IPS DF 6.9 (cell line): Measurements from ENCODE around the gene TNRC6C.

Experiments
- DNase-seq: peaks from one replicate; pipeline ENCODE4 v3.0.0-alpha.2; 2013; ENCODE audit warnings: low read depth, low spot score
- H3K27ac ChIP-seq: one replicate; pipeline ENCODE4 v1.5.1; 2013; ENCODE audit warnings: low read length, control low read depth
- H3K27me3 ChIP-seq: 2 replicates; pipeline ENCODE4 v1.6.1; 2013; ENCODE audit warnings: mild to moderate bottlenecking, low read length; ENCODE audit not compliant: control insufficient read depth, insufficient read depth
- H3K36me3 ChIP-seq: 2 replicates; pipeline ENCODE4 v1.6.1; 2013; ENCODE audit warnings: low read length; ENCODE audit not compliant: control insufficient read depth, insufficient read depth
- H3K4me1 ChIP-seq: 2 replicates; pipeline ENCODE4 v1.6.1; 2013; ENCODE audit warnings: low read length; ENCODE audit not compliant: control insufficient read depth, insufficient read depth
- H3K4me3 ChIP-seq: 2 replicates; pipeline ENCODE4 v1.5.1; 2013; ENCODE audit warnings: mild to moderate bottlenecking, low read length
- H3K9me3 ChIP-seq: 2 replicates; pipeline ENCODE4 v1.6.1; 2013; ENCODE audit warnings: low read length, inconsistent platforms; ENCODE audit not compliant: control insufficient read depth, insufficient read depth
- WGBS: extraction: QIAGEN DNeasy Blood & Tissue Kit; methylation state at CpG from one replicate; pipeline ENCODE4 v1.1.7; 2013; ENCODE audit warnings: mixed read lengths, missing lambda C conversion rate; ENCODE audit not compliant: insufficient read length, insufficient coverage; 5-methylcytosine and 5-hydroxymethylcytosine counted together

Gene TNRC6C

GRCh38 chr17:77995146-77995852 lies 36.8 kb downstream of the TNRC6C start:
- no peaks in the 10 kb centered on the region for H3K36me3 ChIP-seq
- no CpG with 5 or more reads among the region's 6 CpGs for WGBS
- H3K4me1 ChIP-seq = no peaks in the 10 kb centered on the region; the same call in 1 of the 2 replicates
- H3K27me3 ChIP-seq = no peaks in the 10 kb centered on the region
- no peak for DNase-seq
- H3K9me3 ChIP-seq = no peaks in the 10 kb centered on the region
- no peak overlapping the region for H3K4me3 ChIP-seq
- no peak overlapping the region for H3K27ac ChIP-seq

DNA sequence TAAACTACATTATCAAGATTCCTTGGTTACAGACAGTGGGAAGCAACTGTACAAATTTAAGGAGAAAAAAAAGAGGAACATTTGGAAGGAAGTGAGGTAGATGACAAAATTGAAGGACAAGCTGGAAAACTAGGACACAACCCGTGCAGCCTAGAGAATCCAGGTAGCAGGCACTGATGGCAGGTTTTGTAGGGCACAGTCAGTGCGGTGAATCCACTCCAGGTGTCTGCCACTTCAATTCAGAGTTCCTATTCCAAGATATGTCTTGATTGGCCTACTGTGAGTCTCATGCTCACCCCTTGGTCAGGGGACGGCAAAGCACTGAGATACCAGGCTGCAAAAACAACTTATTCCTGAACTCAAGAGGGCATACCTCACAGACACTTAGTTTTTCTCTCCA lies 37.8 kb downstream of the TNRC6C start:
- Histone ChIP-seq H3K4me3 (no peak overlapping the region), H3K9me3 (no peaks in the 10 kb centered on the region), H3K36me3 (no peaks in the 10 kb centered on the region), H3K4me1 (no peaks in the 10 kb centered on the region; the same call in 1 of the 2 replicates), H3K27me3 (no peaks in the 10 kb centered on the region), H3K27ac (no peak overlapping the region)
- DNase-seq = no peak
- no CpG with 5 or more reads among the region's 3 CpGs for WGBS

GRCh38 chr17:77999413-78000173 lies 41.1 kb downstream of the TNRC6C start:
- Histone ChIP-seq H3K4me1 (no peaks in the 10 kb centered on the region; the same call in 1 of the 2 replicates), H3K4me3 (no peak overlapping the region), H3K27ac (no peak overlapping the region), H3K36me3 (no peaks in the 10 kb centered on the region), H3K27me3 (no peaks in the 10 kb centered on the region), H3K9me3 (no peaks in the 10 kb centered on the region)
- no CpG with 5 or more reads among the region's 7 CpGs for WGBS
- DNase-seq = no peak

DNA sequence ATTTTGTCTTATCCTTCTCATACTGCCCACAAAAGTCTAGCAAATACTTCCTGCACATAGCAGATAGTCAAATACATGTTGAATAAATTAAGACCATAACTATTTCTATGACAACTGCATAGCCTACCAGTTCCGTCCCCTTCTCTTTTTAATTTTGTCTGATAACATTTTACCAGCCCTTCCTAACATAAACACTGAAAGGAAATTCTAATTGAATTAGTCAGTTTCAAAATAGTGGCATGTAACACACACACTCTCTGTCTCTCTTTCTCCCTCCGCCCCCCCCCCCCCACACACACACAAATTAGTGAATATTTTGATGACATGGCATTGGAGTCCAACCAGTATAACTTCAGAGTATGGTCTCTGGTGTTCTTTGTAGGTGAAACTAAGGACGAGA lies 41.8 kb downstream of the TNRC6C start:
- Histone ChIP-seq H3K36me3 (no peaks in the 10 kb centered on the region), H3K9me3 (no peaks in the 10 kb centered on the region), H3K27ac (no peak overlapping the region), H3K27me3 (no peaks in the 10 kb centered on the region), H3K4me3 (no peak overlapping the region), H3K4me1 (no peaks in the 10 kb centered on the region; the same call in 1 of the 2 replicates)
- no CpG with 5 or more reads among the region's 3 CpGs for WGBS
- DNase-seq = no peak

DNA sequence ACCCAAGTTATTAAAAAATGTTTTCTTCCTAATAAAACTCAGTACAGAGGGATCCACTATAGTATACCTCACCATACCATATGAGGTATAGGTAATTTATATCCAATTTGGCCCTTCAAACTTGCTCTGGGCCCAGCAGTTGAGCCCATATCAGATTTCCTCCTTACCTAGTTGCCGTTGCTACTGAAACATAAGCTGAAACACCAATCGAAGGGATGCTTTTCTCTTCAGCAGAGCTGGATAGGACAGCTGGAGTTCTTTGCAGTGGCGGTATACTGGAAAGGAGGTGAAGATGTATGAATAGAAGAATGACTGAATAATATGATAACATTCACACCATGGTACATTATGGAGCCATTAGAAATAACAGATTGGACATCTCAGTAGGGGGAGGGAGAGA lies 42.7 kb downstream of the TNRC6C start:
- no peaks in the 10 kb centered on the region for H3K36me3 ChIP-seq
- H3K27me3 ChIP-seq = no peaks in the 10 kb centered on the region
- H3K4me3 ChIP-seq = no peak overlapping the region
- H3K27ac ChIP-seq = no peak overlapping the region
- no peaks in the 10 kb centered on the region for H3K9me3 ChIP-seq
- WGBS = no CpG with 5 or more reads among the region's 3 CpGs
- no peaks in the 10 kb centered on the region; the same call in 1 of the 2 replicates for H3K4me1 ChIP-seq
- no peak for DNase-seq

DNA sequence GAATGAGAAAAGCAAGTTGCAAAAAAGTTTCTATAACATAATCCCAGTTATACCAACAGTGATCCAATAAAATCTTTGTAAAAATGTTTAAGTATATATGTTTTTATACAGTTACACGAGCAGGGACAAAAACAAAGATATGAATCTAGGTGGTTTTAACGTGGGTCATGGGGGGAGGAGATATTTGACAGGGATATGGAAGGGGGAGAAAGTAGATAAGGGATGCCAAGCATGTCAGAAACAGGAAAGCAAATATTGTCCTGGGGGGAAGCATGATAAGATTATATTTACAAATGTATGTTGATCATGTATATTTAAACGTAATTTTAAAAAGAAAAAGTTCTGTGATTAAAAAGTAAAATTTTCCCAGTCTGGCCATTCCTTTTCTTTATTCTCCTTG lies 43.1 kb downstream of the TNRC6C start:
- Histone ChIP-seq H3K4me1 (no peaks in the 10 kb centered on the region; the same call in 1 of the 2 replicates), H3K27ac (no peak overlapping the region), H3K4me3 (no peak overlapping the region), H3K36me3 (no peaks in the 10 kb centered on the region), H3K9me3 (no peaks in the 10 kb centered on the region), H3K27me3 (no peaks in the 10 kb centered on the region)
- no peak for DNase-seq
- no CpG with 5 or more reads among the region's 3 CpGs for WGBS

- Histone ChIP-seq H3K36me3 (no peaks in the 10 kb centered on the region), H3K27me3 (no peaks in the 10 kb centered on the region), H3K27ac (no peak overlapping the region), H3K4me3 (no peak overlapping the region), H3K9me3 (no peaks in the 10 kb centered on the region), H3K4me1 (no peaks in the 10 kb centered on the region; the same call in 1 of the 2 replicates)
- DNase-seq = no peak
- WGBS = no CpG with 5 or more reads among the region's 4 CpGs
Observed at GRCh38 chr17:78002166-78002565, 43.7 kb downstream of the TNRC6C start.

GRCh38 chr17:78005452-78006171 lies 47.1 kb downstream of the TNRC6C start:
- H3K4me3 ChIP-seq = no peak overlapping the region
- no peak overlapping the region for H3K27ac ChIP-seq
- H3K4me1 ChIP-seq = no peaks in the 10 kb centered on the region; the same call in 1 of the 2 replicates
- DNase-seq = no peak
- no peaks in the 10 kb centered on the region for H3K36me3 ChIP-seq
- WGBS = no CpG with 5 or more reads among the region's 3 CpGs
- H3K9me3 ChIP-seq = no peaks in the 10 kb centered on the region
- H3K27me3 ChIP-seq = no peaks in the 10 kb centered on the region

- no peaks in the 10 kb centered on the region; the same call in 1 of the 2 replicates for H3K4me1 ChIP-seq
- DNase-seq = no peak
Observed at GRCh38 chr17:78006338-78006737, 47.8 kb downstream of the TNRC6C start.

DNA sequence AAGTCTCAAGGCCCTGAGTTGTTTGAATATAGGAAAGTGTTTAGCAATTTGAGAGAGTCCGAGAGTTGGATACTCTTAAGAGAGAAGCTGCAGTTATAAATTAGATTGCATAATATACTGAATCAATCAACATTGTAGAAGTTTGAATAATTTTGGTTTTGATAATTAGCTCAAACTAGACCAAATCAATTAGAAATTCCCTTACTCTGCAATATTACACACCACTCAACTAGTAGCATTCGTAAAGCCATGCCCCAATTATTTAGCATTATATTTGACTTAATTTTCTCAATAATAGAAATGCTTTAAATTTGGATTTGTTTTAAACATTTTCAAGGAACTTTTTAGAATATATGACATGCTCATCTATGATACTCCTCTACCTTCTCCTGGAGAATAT lies 49.1 kb downstream of the TNRC6C start:
- Histone ChIP-seq H3K9me3 (no peaks in the 10 kb centered on the region), H3K4me1 (no peaks in the 10 kb centered on the region; the same call in 1 of the 2 replicates), H3K4me3 (no peak overlapping the region), H3K27ac (no peak overlapping the region), H3K36me3 (no peaks in the 10 kb centered on the region), H3K27me3 (no peaks in the 10 kb centered on the region)
- WGBS = no CpG with 5 or more reads among the region's 2 CpGs
- DNase-seq = no peak

More at GRCh38 chr17:78006338-78006737, 47.8 kb downstream of the TNRC6C start:
- Histone ChIP-seq H3K4me3 (no peak overlapping the region), H3K9me3 (no peaks in the 10 kb centered on the region), H3K27me3 (no peaks in the 10 kb centered on the region), H3K36me3 (no peaks in the 10 kb centered on the region), H3K27ac (no peak overlapping the region)
